GM10847 (cell line): ENCODE measurements around the gene VEGFB.

Experiments used
- POLR2A ChIP-seq: IDR thresholded peaks from 2 replicates; pipeline ENCODE4 v1.6.1; 2011; ENCODE audit not compliant: insufficient read length; ENCODE audit errors: extremely low read depth

The VEGFB gene

DNA sequence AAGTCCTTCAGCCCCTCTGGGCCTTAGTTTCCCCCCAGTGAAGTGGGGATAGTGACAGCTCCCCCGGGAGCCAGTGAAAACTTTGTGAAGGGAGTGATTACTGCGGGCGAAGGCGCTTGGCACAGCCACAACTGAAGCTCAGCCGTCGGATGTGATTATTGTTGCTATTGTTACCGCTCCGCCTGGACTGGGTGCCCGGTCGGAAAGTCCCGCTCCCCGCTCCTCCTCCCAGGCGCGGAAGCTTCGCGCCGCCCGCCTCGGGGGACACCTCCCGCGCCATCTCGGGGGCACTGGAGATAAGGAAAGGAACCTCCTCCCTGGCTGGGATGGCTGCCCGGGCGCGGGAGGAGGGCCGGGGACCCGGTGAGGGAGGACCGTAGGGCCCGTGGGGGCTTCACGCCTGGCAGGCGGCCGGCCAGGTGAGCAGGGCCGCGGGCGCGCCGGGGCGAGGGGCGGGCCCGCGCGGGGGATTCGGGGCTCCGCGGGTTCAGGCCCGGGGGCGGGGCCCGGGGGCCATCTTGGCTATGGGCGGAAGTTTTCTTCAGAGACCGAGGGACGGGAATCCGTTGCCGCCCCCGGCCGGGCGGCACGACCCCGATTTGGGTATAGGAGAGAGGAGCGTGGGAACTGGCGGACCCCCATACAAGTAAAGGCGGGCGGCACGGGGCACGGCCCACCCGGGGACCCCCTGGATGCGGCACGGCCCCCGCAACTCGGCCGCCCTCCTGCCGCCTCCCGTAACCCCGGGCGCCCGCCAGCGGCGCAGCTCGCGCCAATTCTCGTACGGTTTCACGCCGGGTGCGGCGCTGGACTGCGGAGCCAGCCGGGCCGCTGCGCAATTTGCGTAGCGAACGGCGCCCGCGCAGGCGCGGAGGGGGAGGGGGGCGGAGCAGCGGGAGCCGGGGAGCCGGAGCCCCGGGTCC lies 50.8 kb downstream of the VEGFB start, which contains the start of gene GPR137:
GPR137 (plus strand) TSS at position 887 of the 923 bp plus-strand sequence. CDS start 677 bp downstream, outside the sequence.
- TF ChIP-seq POLR2A: no peak

DNA sequence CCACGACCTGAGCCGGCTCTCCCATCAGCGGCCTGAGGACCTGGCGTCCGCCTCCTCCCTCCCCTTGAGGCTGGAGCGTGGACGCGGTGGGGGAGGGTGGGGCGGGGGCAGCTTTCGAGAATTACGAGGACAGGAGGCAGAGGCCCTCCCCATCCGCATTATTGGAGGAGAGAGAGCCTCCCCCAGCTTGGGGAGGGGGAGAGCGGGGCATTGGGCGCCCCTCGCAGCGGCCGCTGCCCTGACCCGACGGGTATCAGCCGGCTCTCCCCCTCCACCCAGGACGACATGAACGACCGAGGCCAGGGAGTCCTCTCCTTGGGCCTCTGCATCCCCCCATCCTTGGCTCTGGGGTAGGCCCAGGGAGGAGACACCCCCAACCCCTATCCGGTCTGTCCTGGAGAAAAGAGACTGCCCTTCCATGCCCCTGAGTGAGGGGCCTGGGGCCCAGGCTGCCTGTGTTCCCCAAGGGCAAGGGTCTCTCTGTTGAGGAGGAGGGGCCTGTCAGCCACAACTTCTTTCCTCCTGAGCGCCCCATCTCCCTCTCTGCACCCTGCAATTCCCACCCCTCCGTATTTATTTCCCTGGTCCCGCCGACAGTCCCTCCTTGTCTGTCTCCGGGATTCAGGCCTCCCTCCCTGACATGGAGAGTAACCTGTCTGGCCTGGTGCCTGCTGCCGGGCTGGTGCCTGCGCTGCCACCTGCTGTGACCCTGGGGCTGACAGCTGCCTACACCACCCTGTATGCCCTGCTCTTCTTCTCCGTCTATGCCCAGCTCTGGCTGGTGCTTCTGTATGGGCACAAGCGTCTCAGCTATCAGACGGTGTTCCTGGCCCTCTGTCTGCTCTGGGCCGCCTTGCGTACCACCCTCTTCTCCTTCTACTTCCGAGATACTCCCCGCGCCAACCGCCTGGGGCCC lies 51.8 kb downstream of the VEGFB start:
- no peak for TF ChIP-seq POLR2A

DNA sequence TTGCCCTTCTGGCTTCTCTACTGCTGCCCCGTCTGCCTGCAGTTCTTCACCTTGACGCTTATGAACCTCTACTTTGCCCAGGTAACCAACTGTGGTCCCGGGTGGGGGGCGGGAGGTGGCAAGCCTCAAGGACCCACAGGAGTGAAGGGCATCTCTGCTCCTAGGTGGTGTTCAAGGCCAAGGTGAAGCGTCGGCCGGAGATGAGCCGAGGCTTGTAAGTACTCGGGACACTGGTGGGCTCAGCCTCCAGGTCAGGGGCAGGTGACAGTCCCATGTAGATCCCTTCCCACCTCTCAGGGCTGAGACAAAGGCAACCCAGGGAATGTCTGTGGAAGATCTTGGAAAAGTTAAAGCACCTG lies 52.4 kb downstream of the VEGFB start:
- no peak for TF ChIP-seq POLR2A

DNA sequence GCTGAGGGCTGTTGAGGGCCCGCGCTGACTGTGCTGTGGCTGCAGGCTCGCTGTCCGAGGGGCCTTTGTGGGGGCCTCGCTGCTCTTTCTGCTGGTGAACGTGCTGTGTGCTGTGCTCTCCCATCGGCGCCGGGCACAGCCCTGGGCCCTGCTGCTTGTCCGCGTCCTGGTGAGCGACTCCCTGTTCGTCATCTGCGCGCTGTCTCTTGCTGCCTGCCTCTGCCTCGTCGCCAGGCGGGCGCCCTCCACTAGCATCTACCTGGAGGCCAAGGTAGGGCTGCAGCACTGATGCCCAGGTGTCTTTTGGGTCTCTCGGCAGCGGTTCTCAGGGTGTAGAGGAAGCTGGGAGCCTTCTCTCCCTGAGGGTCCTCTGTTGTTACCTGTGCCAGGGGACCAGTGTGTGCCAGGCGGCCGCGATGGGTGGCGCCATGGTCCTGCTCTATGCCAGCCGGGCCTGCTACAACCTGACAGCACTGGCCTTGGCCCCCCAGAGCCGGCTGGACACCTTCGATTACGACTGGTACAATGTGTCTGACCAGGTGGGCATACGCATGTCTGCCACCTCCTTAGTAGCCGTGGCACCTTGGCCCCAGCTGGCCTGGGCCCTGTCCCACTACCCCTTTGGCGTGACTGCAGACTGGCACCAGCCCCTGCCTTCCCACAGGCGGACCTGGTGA lies 53.4 kb downstream of the VEGFB start:
- no peak for TF ChIP-seq POLR2A

GRCh38 chr11:64288353-64288750 lies 54.0 kb downstream of the VEGFB start:
- TF ChIP-seq POLR2A: no peak
